Fibroblast of lung (primary cell): ENCODE data around the gene ADAM23. TPM values are rescaled to one million over a fixed set of nuclear protein-coding genes. Genes with fewer than 3 reads are reported as not detected.

Experiments used
- DNase-seq, 2 donors: peaks; one replicate each; pipeline versions ENCODE4 v3.0.0 to v3.0.0-alpha.2; 2010; ENCODE audit warnings: low read depth in 2 of 2
- H2AFZ ChIP-seq: 2 replicates; pipeline ENCODE4 v1.5.1; 2012; ENCODE audit warnings: low read length, control low read depth, inconsistent platforms
- H3K27ac ChIP-seq: 2 replicates; pipeline ENCODE4 v1.5.1; 2011; ENCODE audit warnings: low read length, control low read depth; ENCODE audit not compliant: insufficient read depth
- H3K27me3 ChIP-seq: 2 replicates; pipeline ENCODE4 v1.5.1; 2011; ENCODE audit warnings: mild to moderate bottlenecking, low read length; ENCODE audit not compliant: control insufficient read depth, insufficient read depth
- H3K36me3 ChIP-seq: 2 replicates; pipeline ENCODE4 v1.5.1; 2011; ENCODE audit warnings: low read length; ENCODE audit not compliant: control insufficient read depth, insufficient read depth
- H3K4me1 ChIP-seq: 2 replicates; pipeline ENCODE4 v1.5.1; 2011; ENCODE audit warnings: low read length; ENCODE audit not compliant: control insufficient read depth, insufficient read depth; ENCODE audit errors: extremely low read depth
- H3K4me2 ChIP-seq: 2 replicates; pipeline ENCODE4 v1.5.1; 2011; ENCODE audit warnings: low read length, control low read depth; ENCODE audit not compliant: insufficient read depth; ENCODE audit errors: extremely low read depth
- H3K4me3 ChIP-seq, 4 experiments: fragments of 200-600 bp in 1 of 4; sonication (generic) in 1 of 4; replicated peaks in 1 of 4; 2 replicates each; pipeline ENCODE4 v1.5.1; 2011 to 2016; ENCODE audit warnings: low read length in 4 of 4, low read depth in 3 of 4, mild to moderate bottlenecking in 3 of 4, control low read depth in 2 of 4, inconsistent platforms in 1 of 4, mixed read lengths in 1 of 4; ENCODE audit not compliant: insufficient read depth in 1 of 4; ENCODE audit errors: control extremely low read depth in 1 of 4
- H3K79me2 ChIP-seq: 2 replicates; pipeline ENCODE4 v1.5.1; 2012; ENCODE audit warnings: mild to moderate bottlenecking, low read length, inconsistent platforms; ENCODE audit not compliant: control insufficient read depth, insufficient read depth
- H3K9ac ChIP-seq: 2 replicates; pipeline ENCODE4 v1.5.1; 2011; ENCODE audit warnings: mild to moderate bottlenecking, low read length, control low read depth; ENCODE audit not compliant: insufficient read depth
- H3K9me3 ChIP-seq: 2 replicates; pipeline ENCODE4 v1.5.1; 2012; ENCODE audit warnings: low read depth, low read length; ENCODE audit not compliant: control insufficient read depth, insufficient read depth
- H4K20me1 ChIP-seq: 2 replicates; pipeline ENCODE4 v1.5.1; 2011; ENCODE audit warnings: low read length; ENCODE audit not compliant: control insufficient read depth, insufficient read depth; ENCODE audit errors: extremely low read depth
- CTCF ChIP-seq, 2 donors: IDR thresholded peaks in 1 of 2; conservative IDR thresholded peaks in 1 of 2; 1 replicate in 1 of 2; 2 replicates in 1 of 2; pipeline ENCODE4 v1.5.1; 2011 to 2012; ENCODE audit warnings: low read length in 2 of 2, control low read depth in 1 of 2, inconsistent platforms in 1 of 2, low read depth in 1 of 2, mild to moderate bottlenecking in 1 of 2
- EZH2 ChIP-seq: IDR thresholded peaks from 2 replicates; pipeline ENCODE4 v1.5.1; 2012; ENCODE audit warnings: low read length, control low read depth, mild to moderate bottlenecking; ENCODE audit errors: missing control alignments
- polyA plus RNA-seq, 2 donors: library from polyadenylated mRNA; depleted of rRNA in 1 of 2; stranded (reverse) in 1 of 2; unstranded in 1 of 2; fragments of >200 nt; gene quantifications; 2 replicates each; pipeline ENCODE4 v1.2.1, GENCODE V29; 2011 to 2012; ENCODE audit warnings: missing spikeins in 1 of 2
- total RNA-seq: library from RNA; depleted of rRNA; stranded (reverse); fragments of >200 nt; gene quantifications from 2 replicates; pipeline ENCODE4 v1.2.1, GENCODE V29; 2014

ADAM23 gene
- total and polyA plus RNA-seq, 2 donors (not counting 1 experiment from before 2014, with no cell fraction given): 2.3 to 2.7 TPM

- no peaks in the 10 kb centered on the region for H3K36me3 ChIP-seq
- TF ChIP-seq CTCF (conservative IDR thresholded peaks at IDR 0.05 in 1 of 2, IDR thresholded peaks at IDR 0.05 in 1 of 2; ENCODE audit: low read depth in 1 of 2, low read length in 2 of 2): no peak
- TF ChIP-seq EZH2: no peak
- H3K4me2 ChIP-seq: no peak overlapping the region
- peak in 1 of 2 donors; percentile 14 for DNase-seq
- H2AFZ ChIP-seq: no peak overlapping the region
- no peak overlapping the region for H3K4me3 ChIP-seq
- H3K4me1 ChIP-seq: no peaks in the 10 kb centered on the region
- no peaks in the 10 kb centered on the region for H4K20me1 ChIP-seq
- H3K27me3 ChIP-seq: no peaks in the 10 kb centered on the region
- H3K79me2 ChIP-seq: no peaks in the 10 kb centered on the region
- H3K9ac ChIP-seq: no peak overlapping the region
- H3K27ac ChIP-seq: no peak overlapping the region
- H3K9me3 ChIP-seq: no peaks in the 10 kb centered on the region
Observed at GRCh38 chr2:206423147-206423546, 20.2 kb upstream of the ADAM23 start.

- no peak overlapping the region for H3K4me2 ChIP-seq
- no peak for TF ChIP-seq EZH2
- TF ChIP-seq CTCF (conservative IDR thresholded peaks at IDR 0.05 in 1 of 2, IDR thresholded peaks at IDR 0.05 in 1 of 2; ENCODE audit: low read depth in 1 of 2, low read length in 2 of 2): no peak
Observed at GRCh38 chr2:206424134-206424533, 19.2 kb upstream of the ADAM23 start.

GRCh38 chr2:206428783-206429182 is 14.5 kb upstream of the ADAM23 start:
- Histone ChIP-seq H3K79me2 (no peaks in the 10 kb centered on the region), H3K4me3 (no peak overlapping the region), H3K27me3 (no peaks in the 10 kb centered on the region), H3K9ac (no peak overlapping the region), H3K4me1 (no peaks in the 10 kb centered on the region), H3K36me3 (no peaks in the 10 kb centered on the region), H3K27ac (no peak overlapping the region), H3K9me3 (no peaks in the 10 kb centered on the region), H2AFZ (no peak overlapping the region), H4K20me1 (no peaks in the 10 kb centered on the region), H3K4me2 (no peak overlapping the region)
- TF ChIP-seq CTCF (conservative IDR thresholded peaks at IDR 0.05 in 1 of 2, IDR thresholded peaks at IDR 0.05 in 1 of 2; ENCODE audit: low read depth in 1 of 2, low read length in 2 of 2): no peak
- no peak for TF ChIP-seq EZH2
- no peak for DNase-seq

More at GRCh38 chr2:206424134-206424533, 19.2 kb upstream of the ADAM23 start:
- no peaks in the 10 kb centered on the region for H3K36me3 ChIP-seq
- no peaks in the 10 kb centered on the region for H4K20me1 ChIP-seq
- H3K9ac ChIP-seq: no peak overlapping the region
- no peaks in the 10 kb centered on the region for H3K9me3 ChIP-seq
- H3K4me3 ChIP-seq: no peak overlapping the region
- H2AFZ ChIP-seq: no peak overlapping the region
- peak in 1 of 2 donors; percentile 24 for DNase-seq
- H3K27me3 ChIP-seq: no peaks in the 10 kb centered on the region
- H3K4me1 ChIP-seq: no peaks in the 10 kb centered on the region
- H3K27ac ChIP-seq: no peak overlapping the region
- no peaks in the 10 kb centered on the region for H3K79me2 ChIP-seq
